A172 (cell line): ENCODE results near the gene DTX1. TPM values are rescaled to one million over a fixed set of nuclear protein-coding genes. Genes with fewer than 3 reads are reported as not detected.
"Not testable (repeated sequence)": the region's sequence is repeated elsewhere in the genome, so short reads cannot be mapped to it uniquely, and the experiment has no call there.

Source experiments
- DNase-seq: peaks from one replicate; pipeline ENCODE4 v3.0.0-alpha.2; 2015; ENCODE audit warnings: low spot score
- total RNA-seq: library from RNA; depleted of rRNA; stranded (reverse); fragments of >200 nt; shearing (Covaris generic); gene quantifications from 2 replicates; pipeline ENCODE4 v1.2.3, GENCODE V29; 2014; rRNA removed

The DTX1 gene
- total RNA-seq, 1 experiment from 2014 or later = 2.8 TPM

DNA sequence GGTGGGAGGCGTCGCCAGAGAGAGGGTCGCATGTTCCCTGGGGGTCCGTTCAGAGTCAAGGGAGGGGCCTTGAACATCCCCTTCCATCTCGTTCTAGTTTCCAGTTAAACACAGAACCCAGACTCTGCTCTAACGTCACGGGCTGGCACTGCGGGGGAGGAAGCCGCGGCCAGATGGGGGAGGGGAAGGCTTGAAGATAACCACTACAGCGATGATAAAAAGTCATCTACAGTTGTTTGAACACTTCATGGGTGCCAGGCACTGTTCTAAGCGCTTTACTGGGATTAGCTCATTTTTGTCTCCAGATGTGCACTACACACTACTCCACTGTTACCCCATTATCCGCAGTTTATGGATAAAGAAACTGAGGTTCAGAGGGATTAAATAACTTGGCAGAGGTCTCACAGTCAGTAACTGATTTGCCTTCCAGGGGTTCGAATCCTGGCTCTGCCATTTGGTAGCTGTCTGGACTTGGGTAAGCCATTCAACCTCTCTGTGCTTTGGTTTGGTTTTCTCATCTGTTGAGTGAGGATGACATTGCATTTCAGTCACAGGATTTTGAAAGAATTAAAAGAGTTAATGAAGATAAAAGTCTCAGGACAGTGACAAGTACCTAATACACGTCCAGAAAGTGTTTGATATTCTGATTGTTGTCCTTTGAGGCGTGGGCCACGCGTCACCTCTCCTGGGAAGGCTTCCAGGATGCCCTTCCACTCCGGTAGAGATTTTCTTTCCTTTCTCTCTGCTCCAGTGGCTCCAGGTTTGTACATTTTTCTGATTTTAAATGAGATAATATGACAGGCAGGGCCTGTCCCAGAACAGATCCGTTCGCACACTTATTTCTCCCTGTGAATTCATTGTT lies 79.8 kb downstream of the DTX1 start:
- DNase-seq = no peak

DNA sequence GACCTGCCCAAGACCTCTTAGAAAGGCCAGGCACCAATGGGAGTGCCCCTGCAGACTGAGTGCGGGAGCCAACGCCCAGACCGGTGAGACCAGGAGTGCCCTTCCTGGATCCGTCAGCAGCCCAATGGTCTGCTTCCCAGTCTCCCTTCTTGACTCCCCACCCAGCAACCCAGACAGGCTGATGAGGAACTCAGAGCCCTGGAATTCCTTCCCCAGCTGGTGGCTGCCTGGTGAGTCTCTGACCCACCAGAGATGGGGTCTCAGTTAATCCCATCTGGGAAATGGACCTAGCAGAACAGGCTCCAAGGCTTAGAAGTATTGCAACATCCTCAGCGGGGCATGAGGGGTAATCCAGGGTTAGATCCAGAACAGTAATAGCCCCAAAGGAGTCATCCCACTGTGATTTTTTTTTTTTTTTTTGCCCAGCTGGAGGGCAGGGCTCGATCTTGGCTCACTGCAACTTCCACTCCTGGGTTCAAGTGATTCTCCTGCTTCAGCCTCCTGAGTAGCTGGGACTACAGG lies 80.5 kb downstream of the DTX1 start:
- DNase-seq = no peak

DNA sequence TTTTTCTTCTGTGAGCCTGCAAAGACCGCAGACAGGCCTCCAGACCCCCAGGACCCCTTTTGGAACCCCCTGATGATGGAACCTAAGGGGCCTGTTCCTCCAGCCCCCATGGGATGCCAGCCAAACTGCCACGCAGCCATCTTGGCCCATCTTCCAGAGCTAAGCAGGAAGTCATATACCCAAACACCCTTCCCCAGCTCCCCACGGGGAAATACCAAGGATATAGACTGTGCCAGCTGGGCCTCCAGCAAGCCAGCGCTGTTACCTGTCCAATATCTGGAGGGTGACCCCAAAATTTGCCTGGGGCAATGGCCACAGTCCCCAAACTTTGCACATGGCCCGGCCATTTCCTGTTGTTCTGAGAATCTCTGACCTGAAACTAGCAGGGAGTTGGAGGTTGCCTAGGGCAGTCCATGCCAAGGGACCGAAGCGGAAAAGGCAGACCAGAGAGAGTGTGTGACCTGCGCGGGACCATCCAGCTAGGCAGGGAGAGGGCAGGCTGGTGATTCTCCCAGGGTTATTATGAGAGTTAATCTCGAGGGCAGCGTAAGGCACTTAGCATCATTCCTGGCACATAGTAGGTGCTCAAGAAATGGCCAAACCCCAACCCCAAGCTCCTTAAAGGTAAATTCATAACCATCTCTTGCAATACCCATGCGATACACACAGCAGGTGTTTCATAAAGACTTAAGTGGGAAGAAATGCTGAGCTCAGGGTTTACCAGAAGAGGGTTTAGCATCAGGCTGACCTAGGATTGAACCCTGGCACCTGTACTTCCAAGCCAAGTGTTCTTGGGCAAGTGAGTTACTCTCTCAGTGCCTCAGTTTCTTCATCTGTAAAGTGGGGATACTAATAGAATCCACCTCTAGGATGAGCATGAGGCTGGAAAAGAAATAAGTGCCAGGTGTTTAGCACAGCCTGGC lies 81.6 kb downstream of the DTX1 start:
- DNase-seq = no peak

DNA sequence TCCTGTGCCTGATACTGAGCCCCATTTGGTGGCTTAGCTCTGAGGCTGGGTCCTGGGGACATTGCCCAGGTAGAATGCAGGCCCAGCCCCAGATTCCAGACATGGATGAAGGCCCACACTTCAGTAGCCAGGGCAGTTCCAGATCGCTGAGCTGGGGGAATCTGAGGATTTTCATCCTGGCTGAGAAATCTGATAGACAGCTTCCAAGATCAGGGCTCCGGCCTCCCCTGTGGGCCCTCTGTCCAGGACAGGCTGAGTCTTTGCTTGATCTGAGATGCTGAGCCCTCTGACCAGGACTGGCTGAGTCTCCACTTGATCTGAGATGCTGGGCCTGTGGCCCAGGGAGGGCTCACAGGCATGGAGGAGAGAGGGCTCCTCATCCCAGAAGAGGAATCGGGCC lies 82.3 kb downstream of the DTX1 start:
- DNase-seq = no peak

DNA sequence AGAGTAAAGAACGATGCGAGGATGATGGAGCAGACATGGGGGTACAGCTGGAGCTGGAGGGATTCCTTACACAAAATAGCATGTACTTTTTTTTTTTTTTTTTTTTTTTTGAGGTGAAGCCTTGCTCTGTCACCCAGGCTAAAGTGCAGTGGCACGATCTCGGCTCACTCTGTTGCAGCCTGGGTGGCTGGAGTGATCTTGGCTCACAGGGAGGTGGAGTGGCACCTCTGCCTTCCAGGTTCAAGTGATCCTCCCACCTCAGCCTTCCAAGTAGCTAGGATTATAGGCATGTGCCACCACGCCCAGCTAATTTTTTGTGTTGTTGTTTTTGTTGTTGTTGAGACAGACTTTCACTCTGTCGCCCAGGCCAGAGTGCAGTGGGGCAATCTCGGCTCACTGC lies 84.2 kb downstream of the DTX1 start:
- no peak for DNase-seq

DNA sequence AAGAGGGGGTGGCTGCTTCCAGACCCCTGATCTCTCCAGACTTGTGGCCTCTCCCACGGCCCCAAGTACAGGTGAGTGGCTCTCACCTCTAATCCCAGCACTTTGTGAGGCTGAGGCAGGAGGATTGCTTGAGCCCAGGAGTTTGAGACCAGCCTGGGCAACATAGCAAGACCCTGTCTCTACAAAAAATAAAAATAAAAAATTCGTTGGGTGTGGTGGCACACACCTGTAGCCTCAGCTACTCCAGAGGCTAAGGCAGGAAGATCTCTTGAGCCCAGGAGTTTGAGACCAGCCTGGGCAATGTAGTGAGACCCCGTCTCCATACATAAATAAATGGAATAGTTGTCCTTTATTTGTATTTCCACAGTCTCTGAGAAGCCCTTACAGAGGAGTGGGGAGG lies 85.2 kb downstream of the DTX1 start:
- DNase-seq = not testable (repeated sequence)

DNA sequence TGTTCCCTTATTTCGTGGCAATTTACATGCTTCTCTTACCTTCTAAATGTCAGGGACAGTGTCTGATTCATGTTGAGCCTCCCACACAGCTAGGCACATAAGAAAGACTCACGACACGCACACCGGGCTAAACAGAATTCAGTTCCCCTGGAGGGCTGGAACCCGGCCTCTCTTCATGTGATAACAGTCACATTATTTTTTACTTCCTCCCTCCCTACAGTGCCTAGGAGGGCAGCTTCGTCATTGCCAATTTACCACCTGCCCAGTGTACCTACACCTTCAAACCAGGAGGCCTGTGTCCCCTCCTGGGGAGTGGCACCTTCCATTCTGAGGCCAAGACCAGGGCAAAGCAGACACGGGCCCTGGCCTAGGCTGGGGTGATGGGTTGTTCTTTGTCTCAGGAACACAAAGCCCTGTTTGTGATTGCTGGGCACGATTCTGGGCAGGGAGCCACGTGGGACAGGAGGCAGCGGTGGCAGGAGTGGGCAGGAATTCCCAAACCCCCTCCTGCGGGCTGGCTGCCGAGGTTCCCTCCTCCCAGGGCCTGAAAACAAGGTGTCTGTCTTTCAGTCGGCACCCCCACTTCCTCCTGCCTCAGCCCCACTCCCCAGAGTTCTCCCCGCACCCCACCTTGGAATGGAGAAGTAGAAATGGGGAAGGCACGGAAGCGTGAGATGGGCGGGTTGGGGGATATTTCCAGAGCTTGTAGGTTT lies 85.8 kb downstream of the DTX1 start:
- no peak for DNase-seq

DNA sequence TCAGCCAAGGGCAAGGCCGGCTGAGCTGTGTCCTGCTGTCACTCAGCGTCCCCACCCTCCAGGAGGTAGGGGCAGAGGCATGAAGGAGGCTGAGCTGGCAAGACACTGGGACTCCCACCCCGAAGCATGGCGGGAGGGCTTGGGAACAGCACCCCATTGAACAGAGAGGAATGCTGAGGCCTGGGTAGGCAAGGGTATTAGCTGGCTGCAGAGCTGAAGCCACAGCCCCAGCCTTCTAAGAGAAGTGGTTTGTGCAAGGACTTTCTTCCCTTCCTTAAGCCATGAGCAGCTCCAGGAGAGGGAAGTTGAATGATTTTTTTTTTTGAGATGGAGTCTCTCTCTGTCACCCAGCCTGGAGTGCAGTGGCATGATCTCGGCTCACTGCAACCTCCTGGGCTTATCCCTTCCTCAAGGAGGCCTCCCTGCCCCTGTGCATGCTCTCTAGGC lies 86.4 kb downstream of the DTX1 start:
- DNase-seq = no peak

DNA sequence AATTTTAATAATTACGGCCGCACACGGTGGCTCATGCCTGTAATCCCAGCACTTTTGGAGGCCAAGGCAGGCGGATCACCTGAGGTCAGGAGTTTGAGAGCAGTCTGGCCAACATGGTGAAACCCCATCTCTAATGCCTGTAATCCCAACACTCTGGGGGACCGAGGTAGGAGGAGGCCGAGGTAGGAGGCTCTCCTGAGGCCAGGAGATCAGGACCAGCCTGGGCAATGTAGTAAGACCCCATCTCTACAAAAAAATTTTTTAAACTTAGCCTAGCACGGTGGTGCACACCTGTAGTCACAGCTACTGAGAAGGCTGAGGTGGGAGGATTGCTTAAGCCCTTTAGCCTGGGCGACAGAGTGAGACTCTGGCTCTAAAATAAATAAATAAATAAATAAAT lies 87.4 kb downstream of the DTX1 start:
- no peak for DNase-seq

DNA sequence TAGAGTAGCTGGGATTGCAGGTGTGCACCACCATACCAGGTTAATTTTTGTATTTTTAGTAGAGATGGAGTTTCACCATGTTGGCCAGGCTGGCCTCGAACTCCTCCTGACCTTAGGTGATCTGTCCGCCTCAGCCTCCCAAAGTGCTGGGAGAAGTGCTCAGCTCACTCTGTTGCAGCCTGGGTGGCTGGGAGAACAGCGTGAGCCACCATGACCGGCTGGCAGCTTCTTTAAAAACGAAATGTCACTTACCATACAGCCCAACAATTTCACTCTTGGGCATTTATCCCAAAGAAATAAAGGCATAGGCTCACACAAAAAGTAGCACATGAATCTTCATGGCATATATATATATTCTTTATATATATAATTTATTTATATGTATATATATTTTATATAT lies 88.3 kb downstream of the DTX1 start:
- no peak for DNase-seq

DNA sequence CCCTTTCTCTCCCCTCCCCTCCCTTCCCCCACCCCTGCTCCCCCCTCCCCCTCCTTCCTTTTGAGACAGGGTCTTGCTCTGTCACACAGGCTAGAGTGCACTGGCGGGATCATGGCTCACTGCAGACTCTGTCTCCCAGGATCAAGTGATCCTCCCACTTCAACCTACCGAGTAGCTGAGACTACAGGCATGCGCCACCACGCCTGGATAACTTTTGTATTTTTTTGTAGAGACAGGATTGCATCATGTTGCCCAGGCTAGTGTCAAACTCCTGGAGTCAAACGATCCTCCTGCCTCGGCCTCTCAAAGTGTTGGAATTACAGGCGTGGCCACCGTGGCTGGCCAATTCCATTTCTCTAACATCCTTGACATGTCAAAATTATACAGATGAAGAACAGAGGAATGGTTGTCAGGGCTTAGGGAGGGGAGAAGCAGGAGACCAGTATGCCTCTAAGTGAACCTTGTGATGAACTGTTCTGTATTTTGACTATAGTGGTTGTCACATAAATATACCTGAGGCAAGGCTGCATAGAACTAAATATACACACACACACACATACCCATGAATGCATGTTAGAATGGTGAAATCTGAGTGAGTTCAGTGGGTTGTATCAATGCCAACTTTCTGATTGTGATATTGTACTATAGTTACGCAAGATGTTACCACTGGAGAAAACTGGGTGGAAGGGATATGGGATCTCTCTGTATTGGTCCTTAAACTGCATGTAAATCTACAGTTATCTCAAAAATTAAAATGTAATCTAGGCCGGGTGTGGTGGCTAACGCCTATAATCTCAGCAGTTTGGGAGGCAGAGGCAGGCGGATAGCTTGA lies 89.4 kb downstream of the DTX1 start:
- DNase-seq = no peak

DNA sequence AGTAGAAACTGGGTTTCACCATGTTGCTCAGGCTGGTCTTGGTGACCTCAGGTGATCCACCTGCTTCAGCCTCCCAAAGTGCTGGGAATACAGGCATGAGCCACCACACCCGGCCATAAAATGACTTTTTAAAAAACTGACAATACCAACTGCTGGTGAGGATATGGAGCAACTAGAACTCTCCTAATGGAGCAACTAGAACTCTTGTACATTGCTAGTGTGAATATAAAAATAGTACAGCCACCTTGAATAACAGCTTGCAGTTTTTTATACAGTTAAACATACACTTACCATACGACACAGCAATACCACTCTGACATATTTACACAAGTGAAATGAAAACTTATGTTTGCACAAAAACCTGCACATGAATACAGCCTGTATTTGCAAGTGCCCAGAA lies 90.5 kb downstream of the DTX1 start:
- DNase-seq = no peak

Other genes with a start within 250 kb of the DTX1 start
- gene OAS1, start 149.8 kb upstream of the DTX1 start, total RNA-seq = 5.1 TPM in 2 replicates
- 20.3 and 24.3 TPM in 2 replicates for gene OAS3, start 118.3 kb upstream of the DTX1 start, total RNA-seq
- 1.7 and 6.5 TPM in 2 replicates for gene OAS2, start 78.2 kb upstream of the DTX1 start, total RNA-seq
- gene RASAL1, start 79.0 kb downstream of the DTX1 start, total RNA-seq = not detected in 2 replicates
- 0.22 and 1.2 TPM in 2 replicates for gene CFAP73, start 93.0 kb downstream of the DTX1 start, total RNA-seq
- gene DDX54, start 128.7 kb downstream of the DTX1 start, total RNA-seq = 56.4 and 69.1 TPM in 2 replicates
- gene RITA1, start 129.0 kb downstream of the DTX1 start, total RNA-seq = 51.2 and 52.2 TPM in 2 replicates
- gene TPCN1, start 164.7 kb downstream of the DTX1 start, total RNA-seq = 8.9 and 13.3 TPM in 2 replicates